HCT116 (cell line): Measurements from ENCODE around the gene MTARC2. TPM values are rescaled to one million over a fixed set of nuclear protein-coding genes. Genes with fewer than 3 reads are reported as not detected.

ENCODE experiments used
- ATAC-seq: fragments of 200-7000 bp; cut with Tn5 transposase; 2 replicates; pipeline ENCODE4 v1.9.1; 2020; ENCODE audit warnings: mild to moderate bottlenecking, moderate library complexity
- BruUV-seq: library from RNA; stranded (reverse); fragments of 400-500 nt; replicated peaks from 2 replicates; lab custom pipeline; 2021; lab: Mats Ljungman, UMichigan
- CTCF ChIA-PET: fragments of 300-600 bp; sonication (Branson Sonifier 250); formaldehyde crosslinking; loops from one replicate; lab custom pipeline; 2021; ENCODE audit warnings: antibody characterized with exemption; lab: Charles Lee
- POLR2A ChIA-PET: fragments of 300-600, 350-600 bp; sonication (Branson Sonifier 250); formaldehyde crosslinking; loops from one replicate; lab custom pipeline; 2021; ENCODE audit warnings: antibody characterized with exemption; lab: Charles Lee
- RAD21 ChIA-PET, 2 experiments: fragments of 300-600 bp; sonication (Branson Sonifier 250); formaldehyde crosslinking; loops; one replicate each; lab custom pipeline; 2023; ENCODE audit warnings: low total read pairs in 2 of 2; ENCODE audit not compliant: uncharacterized antibody in 2 of 2, unreplicated experiment in 2 of 2, low non-redundant PET in 1 of 2; lab: Charles Lee
- DNase-seq: peaks from one replicate; pipeline ENCODE4 v3.0.0-alpha.2; 2010; ENCODE audit warnings: low read depth, low spot score
- H2AFZ ChIP-seq: fragments of 200-600 bp; shearing (Covaris generic), sonication (generic); 2 replicates; pipeline ENCODE4 v1.6.1; 2017; ENCODE audit warnings: low read depth, mixed run types, mixed read lengths, antibody characterized with exemption, low read length; ENCODE audit not compliant: poor library complexity, severe bottlenecking
- H3K27ac ChIP-seq: 2 replicates; pipeline ENCODE4 v1.5.1; 2012; ENCODE audit warnings: low read depth, low read length
- H3K27me3 ChIP-seq: fragments of 200-600 bp; sonication (generic); 2 replicates; pipeline ENCODE4 v1.6.1; 2016; ENCODE audit warnings: mixed run types, low read length, mixed read lengths; ENCODE audit not compliant: insufficient read depth
- H3K36me3 ChIP-seq, 2 experiments: fragments of 200-500 bp in 1 of 2; fragments of 200-600 bp in 1 of 2; sonication (Bioruptor generic) in 1 of 2; sonication (generic) in 1 of 2; 2 replicates each; pipeline versions ENCODE4 v1.5.1 to v1.6.1; 2014 to 2016; ENCODE audit warnings: low read length in 2 of 2, inconsistent platforms in 1 of 2, mixed read lengths in 1 of 2, mixed run types in 1 of 2; ENCODE audit not compliant: insufficient read depth in 2 of 2, control insufficient read depth in 1 of 2
- H3K4me1 ChIP-seq, 2 experiments: fragments of 200-600 bp in 1 of 2; sonication (generic) in 1 of 2; 2 replicates each; pipeline versions ENCODE4 v1.5.1 to v1.6.1; 2012 to 2017; ENCODE audit warnings: low read length in 2 of 2, inconsistent platforms in 1 of 2, mild to moderate bottlenecking in 1 of 2, mixed read lengths in 1 of 2, mixed run types in 1 of 2, moderate library complexity in 1 of 2; ENCODE audit not compliant: insufficient read depth in 2 of 2, control insufficient read depth in 1 of 2
- H3K4me2 ChIP-seq: fragments of 200-600 bp; sonication (generic); 2 replicates; pipeline ENCODE4 v1.6.1; 2017; ENCODE audit warnings: mixed run types, low read length, mixed read lengths
- H3K4me3 ChIP-seq, 2 experiments: fragments of 200-600 bp in 1 of 2; sonication (generic) in 1 of 2; replicated peaks in 1 of 2; 2 replicates each; pipeline ENCODE4 v1.5.1; 2011 to 2016; ENCODE audit warnings: low read length in 2 of 2, control low read depth in 1 of 2, low read depth in 1 of 2, mild to moderate bottlenecking in 1 of 2, mixed read lengths in 1 of 2, mixed run types in 1 of 2
- H3K79me2 ChIP-seq: fragments of 200-600 bp; sonication (generic); 2 replicates; pipeline ENCODE4 v1.6.1; 2017; ENCODE audit warnings: mild to moderate bottlenecking, mixed run types, low read length, moderate library complexity, mixed read lengths; ENCODE audit not compliant: insufficient read depth
- H3K9ac ChIP-seq: fragments of 200-600 bp; sonication (generic); 2 replicates; pipeline ENCODE4 v1.6.1; 2016; ENCODE audit warnings: low read length, mixed read lengths
- H3K9me2 ChIP-seq: fragments of 200-600 bp; sonication (generic), shearing (Covaris generic); 2 replicates; pipeline ENCODE4 v1.6.1; 2017; ENCODE audit warnings: mixed run types, mild to moderate bottlenecking, moderate library complexity; ENCODE audit not compliant: insufficient read depth
- H3K9me3 ChIP-seq, 2 experiments: fragments of 200-500 bp in 1 of 2; fragments of 200-600 bp in 1 of 2; sonication (Bioruptor generic) in 1 of 2; sonication (generic) in 1 of 2; 2 replicates each; pipeline ENCODE4 v1.6.1; 2014 to 2017; ENCODE audit warnings: low read length in 2 of 2, mixed read lengths in 2 of 2, inconsistent platforms in 1 of 2, low read depth in 1 of 2, mild to moderate bottlenecking in 1 of 2, mixed run types in 1 of 2, moderate library complexity in 1 of 2; ENCODE audit not compliant: control insufficient read depth in 1 of 2, insufficient read depth in 1 of 2
- H4K20me1 ChIP-seq: fragments of 200-600 bp; sonication (generic), shearing (Covaris generic); 2 replicates; pipeline ENCODE4 v1.6.1; 2017; ENCODE audit warnings: mixed run types, mild to moderate bottlenecking, moderate library complexity; ENCODE audit not compliant: insufficient read depth
- CBX3 ChIP-seq: IDR thresholded peaks from 2 replicates; pipeline ENCODE4 v1.6.1; 2012; ENCODE audit warnings: low read depth
- CTCF ChIP-seq, 3 experiments: fragments of 200-600 bp in 1 of 3; sonication (generic) in 1 of 3; IDR thresholded peaks in 2 of 3; conservative IDR thresholded peaks in 1 of 3; 2 replicates each; pipeline ENCODE4 v1.5.1; 2012 to 2017; ENCODE audit warnings: low read depth in 2 of 3, low read length in 2 of 3, antibody characterized with exemption in 1 of 3, borderline replicate concordance in 1 of 3, control low read depth in 1 of 3, mild to moderate bottlenecking in 1 of 3, mixed read lengths in 1 of 3, mixed run types in 1 of 3, moderate library complexity in 1 of 3; ENCODE audit not compliant: insufficient read depth in 1 of 3
- ELF1 ChIP-seq: IDR thresholded peaks from 2 replicates; pipeline ENCODE4 v1.6.1; 2012; ENCODE audit warnings: low read depth, borderline replicate concordance
- EZH2phosphoT487 ChIP-seq: fragments of 200-600 bp; IDR thresholded peaks from 2 replicates; pipeline ENCODE4 v1.6.1; 2018; ENCODE audit warnings: antibody characterized with exemption, borderline replicate concordance
- FOSL1 ChIP-seq: IDR thresholded peaks from 2 replicates; pipeline ENCODE4 v1.6.1; 2012; ENCODE audit warnings: low read depth
- JUND ChIP-seq: IDR thresholded peaks from 2 replicates; pipeline ENCODE4 v1.6.1; 2012
- POLR2A ChIP-seq: IDR thresholded peaks from 2 replicates; pipeline ENCODE4 v1.7.0; 2011; ENCODE audit warnings: borderline replicate concordance; ENCODE audit not compliant: insufficient read depth, insufficient read length; ENCODE audit errors: extremely low read depth
- POLR2AphosphoS5 ChIP-seq: IDR thresholded peaks from 2 replicates; pipeline ENCODE4 v1.6.1; 2011; ENCODE audit warnings: mild to moderate bottlenecking, low read depth, low read length, moderate library complexity
- RAD21 ChIP-seq: IDR thresholded peaks from 2 replicates; pipeline ENCODE4 v1.6.1; 2012; ENCODE audit warnings: low read depth, mild to moderate bottlenecking
- REST ChIP-seq: IDR thresholded peaks from 2 replicates; pipeline ENCODE4 v1.6.1; 2012; ENCODE audit warnings: low read depth
- ZBTB33 ChIP-seq: IDR thresholded peaks from 2 replicates; pipeline ENCODE4 v1.6.1; 2011; ENCODE audit warnings: mild to moderate bottlenecking, low read length, moderate library complexity; ENCODE audit not compliant: insufficient replicate concordance; ENCODE audit errors: extremely low read depth
- ZFX ChIP-seq: fragments of 450-650 bp; IDR thresholded peaks from 2 replicates; pipeline ENCODE4 v1.6.1; 2017
- intact Hi-C: fragments of 100-400 bp; cut with micrococcal nuclease; formaldehyde crosslinking; loops from 2 replicates; pipeline ENCODE4 v1.10.0; 2022
- total RNA-seq: library from RNA; stranded (reverse); gene quantifications from one replicate; pipeline ENCODE4 v1.2.1, GENCODE V29; 2021; ENCODE audit not compliant: unreplicated experiment
- TF ChIP-seq, protein P1 (sequence below): IDR thresholded peaks from 2 replicates; pipeline ENCODE4 v1.6.1; 2012

The MTARC2 gene
- total RNA-seq, 1 experiment from 2014 or later, result 16.6 TPM

DNA sequence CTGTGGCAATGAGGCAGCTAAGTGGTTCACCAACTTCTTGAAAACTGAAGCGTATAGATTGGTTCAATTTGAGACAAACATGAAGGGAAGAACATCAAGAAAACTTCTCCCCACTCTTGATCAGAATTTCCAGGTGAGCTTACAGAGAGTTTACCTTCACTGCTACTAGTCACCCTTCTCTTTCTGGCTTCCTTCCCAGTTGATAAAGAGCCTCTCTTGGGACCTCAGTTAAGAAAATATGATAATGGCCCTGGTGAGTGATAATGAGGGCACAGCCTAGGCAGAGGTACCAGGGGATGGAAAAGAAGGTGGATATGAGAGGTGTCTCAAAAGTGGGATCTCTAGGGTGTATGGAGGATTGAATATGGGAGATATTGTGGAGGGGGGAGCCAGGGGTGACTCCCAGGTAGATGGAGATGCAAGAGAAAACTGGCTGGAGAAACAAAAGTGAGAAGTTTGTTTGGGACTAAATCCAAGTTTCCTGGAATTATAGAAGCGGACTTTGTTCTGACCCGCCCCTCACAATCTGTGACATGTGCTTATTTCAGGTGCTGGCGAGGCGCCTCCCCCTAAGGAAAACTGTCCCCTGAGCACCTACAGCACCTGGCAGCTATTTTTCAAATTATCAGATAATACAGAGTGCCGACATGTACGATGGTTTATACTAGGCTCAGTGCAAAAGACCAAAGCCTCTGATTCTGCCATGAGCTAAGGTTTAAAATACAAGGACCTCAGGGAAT is 13.7 kb downstream of the MTARC2 start (continued):
- TF ChIP-seq EZH2phosphoT487 (no peak), ZFX (no peak), JUND (no peak), FOSL1 (no peak), ZBTB33 (no peak), ELF1 (no peak)

DNA sequence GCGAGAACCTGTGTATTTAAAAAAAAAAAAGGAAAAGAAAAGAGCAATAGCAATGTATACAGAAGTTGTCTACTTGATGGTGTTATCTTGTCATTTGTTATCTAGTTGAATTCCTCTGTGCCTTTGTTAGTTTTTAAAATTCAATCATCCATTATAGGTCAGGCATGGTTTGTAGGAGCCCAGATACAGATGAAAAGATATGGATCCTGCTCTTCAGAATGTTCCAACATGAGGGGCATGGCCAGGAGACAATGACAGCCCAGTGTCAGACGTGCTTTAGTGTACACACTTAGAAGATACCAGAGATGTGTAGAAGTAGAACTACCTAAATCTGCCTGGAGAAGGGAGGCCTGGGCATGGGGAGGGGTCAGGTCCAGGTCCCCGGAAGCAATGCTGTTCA is 16.6 kb downstream of the MTARC2 start:
- H3K27me3 ChIP-seq, result no peaks in the 10 kb centered on the region
- ChIA-PET RAD21 (no interaction called here), POLR2A (no interaction called here), CTCF (interaction anchor here (1.2 kb wide), 1 partner anchor 12 kb away, joined by 4 read pairs; no protein-coding TSS in a partner anchor)
- no peak overlapping the region for H3K4me2 ChIP-seq
- DNase-seq, result no peak
- no peaks in the 10 kb centered on the region for H3K4me1 ChIP-seq
- no peaks in the 10 kb centered on the region for H3K79me2 ChIP-seq
- H3K4me3 ChIP-seq, result no peak overlapping the region
- intact Hi-C loops, result no loop called here
- H3K9ac ChIP-seq, result no peak overlapping the region
- H3K36me3 ChIP-seq, result peaks cover 0 to 2% of the 10 kb centered on the region in 2 experiments; a peak in 1 of 4 replicates
- ATAC-seq, result no peak
- H2AFZ ChIP-seq, result no peak overlapping the region
- BruUV-seq, result no TSS peak
- H4K20me1 ChIP-seq, result no peaks in the 10 kb centered on the region
- no peaks in the 10 kb centered on the region for H3K9me3 ChIP-seq
- H3K9me2 ChIP-seq, result no peaks in the 10 kb centered on the region
- no peak overlapping the region for H3K27ac ChIP-seq
- TF ChIP-seq, protein P1, sequence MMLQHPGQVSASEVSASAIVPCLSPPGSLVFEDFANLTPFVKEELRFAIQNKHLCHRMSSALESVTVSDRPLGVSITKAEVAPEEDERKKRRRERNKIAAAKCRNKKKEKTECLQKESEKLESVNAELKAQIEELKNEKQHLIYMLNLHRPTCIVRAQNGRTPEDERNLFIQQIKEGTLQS, result no peak
- no peak for TF ChIP-seq POLR2A
- TF ChIP-seq REST, result no peak
- no peak for TF ChIP-seq JUND
- TF ChIP-seq EZH2phosphoT487, result no peak
- TF ChIP-seq ZBTB33, result no peak
- no peak for TF ChIP-seq RAD21
- TF ChIP-seq ZFX, result no peak
- no peak for TF ChIP-seq CBX3
- no peak for TF ChIP-seq CTCF (IDR thresholded peaks at IDR 0.05 in 2 of 3, conservative IDR thresholded peaks at IDR 0.05 in 1 of 3; ENCODE audit: borderline replicate concordance in 1 of 3, insufficient read depth in 1 of 3, low read depth in 2 of 3, low read length in 2 of 3)
- TF ChIP-seq POLR2AphosphoS5, result no peak
